Right cardiac atrium (tissue), 5 donors: ENCODE data around the gene DMRT1. TPM values are rescaled to one million over a fixed set of nuclear protein-coding genes. Genes with fewer than 3 reads are reported as not detected.
A peak's percentile ranks its signal among the peaks of the same experiment; 100 is the strongest.
"Not testable (repeated sequence)": the region's sequence is repeated elsewhere in the genome, so short reads cannot be mapped to it uniquely, and the experiment has no call there.

Experiments used
- ATAC-seq, 2 donors: fragments of 200-7000 bp; cut with Tn5 transposase; one replicate each; pipeline versions ENCODE4 v1.8.0 to v1.9.1; 2020; ENCODE audit warnings: moderate library complexity in 2 of 2, mild to moderate bottlenecking in 1 of 2
- DNase-seq, 3 donors: peaks; one replicate each; pipeline ENCODE4 v3.0.0-alpha.2; 2020
- H3K27ac ChIP-seq: one replicate; pipeline ENCODE4 v1.5.1; 2013; ENCODE audit warnings: mild to moderate bottlenecking, low read length, control low read depth, moderate library complexity
- H3K27me3 ChIP-seq: one replicate; pipeline ENCODE4 v1.6.1; 2013; ENCODE audit not compliant: control insufficient read depth, insufficient read depth
- H3K4me1 ChIP-seq: one replicate; pipeline ENCODE4 v1.6.1; 2013; ENCODE audit warnings: low read length; ENCODE audit not compliant: control insufficient read depth, insufficient read depth
- H3K4me3 ChIP-seq: one replicate; pipeline ENCODE4 v1.5.1; 2013; ENCODE audit warnings: low read length, control low read depth
- H3K9me3 ChIP-seq: one replicate; pipeline ENCODE4 v1.6.1; 2013; ENCODE audit warnings: low read length; ENCODE audit not compliant: control insufficient read depth
- WGBS: extraction: QIAGEN DNeasy Blood & Tissue Kit; methylation state at CpG from one replicate; pipeline ENCODE4 v1.1.7; 2013; 5-methylcytosine and 5-hydroxymethylcytosine counted together
- intact Hi-C, 4 donors: fragments of 100-400 bp; cut with DNase I; formaldehyde crosslinking; loops; one replicate each; pipeline versions ENCODE4 v1.11.0 to v1.14.0; 2022 to 2023
- polyA plus RNA-seq: library from polyadenylated mRNA; stranded (reverse); fragments of 200-250 nt; gene quantifications from one replicate; pipeline ENCODE4 v1.2.3, GENCODE V29; 2013
- total RNA-seq, 4 donors: library from RNA; stranded (reverse); fragmentation: NEBNext Ultra II Directional; extraction: Animal tissue kit (Norgen Biotek cat#: 25700); gene quantifications; one replicate each; pipeline ENCODE4 v1.2.1, GENCODE V29; 2021
- donor health status: healthy with polysubstance abuse.
- donor health status: DM: no; HTN: yes; CAD: no.
- donor health status: DM: no; HTN: no; CAD: no.
- donor health status: DM: no; HTN: yes; CAD: no; lungs with severe emphysema.
- donor health status: DM: yes; HTN: yes; CAD: no.

Gene DMRT1
- total and polyA plus RNA-seq, 5 donors: not detected

DNA sequence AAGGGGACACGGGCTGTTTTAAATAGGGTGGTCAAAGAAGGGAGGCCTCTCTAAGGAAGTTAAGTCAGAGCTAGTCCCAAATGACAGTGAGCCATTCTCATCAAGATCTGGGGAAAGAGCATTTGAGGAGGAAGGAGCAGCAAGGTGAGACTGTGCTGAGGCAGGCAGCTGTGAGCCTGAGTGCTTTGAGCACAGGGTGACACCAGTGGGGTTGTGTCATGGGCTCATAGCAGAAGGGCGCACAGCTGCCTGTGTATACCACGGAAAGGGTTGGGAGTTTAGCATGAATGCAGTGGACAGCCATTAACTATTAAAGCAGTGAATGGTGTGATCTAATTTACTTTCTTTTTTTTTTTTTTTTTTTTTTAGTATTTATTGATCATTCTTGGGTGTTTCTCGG is 19.2 kb downstream of the DMRT1 start:
- ATAC-seq: no peak
- Histone ChIP-seq H3K9me3 (no peaks in the 10 kb centered on the region), H3K4me3 (no peak overlapping the region), H3K27me3 (no peaks in the 10 kb centered on the region), H3K4me1 (no peaks in the 10 kb centered on the region), H3K27ac (no peak overlapping the region)
- intact Hi-C loops: no loop called here
- WGBS: 76% methylated on average over 3 of the region's 4 CpGs
- no peak for DNase-seq

DNA sequence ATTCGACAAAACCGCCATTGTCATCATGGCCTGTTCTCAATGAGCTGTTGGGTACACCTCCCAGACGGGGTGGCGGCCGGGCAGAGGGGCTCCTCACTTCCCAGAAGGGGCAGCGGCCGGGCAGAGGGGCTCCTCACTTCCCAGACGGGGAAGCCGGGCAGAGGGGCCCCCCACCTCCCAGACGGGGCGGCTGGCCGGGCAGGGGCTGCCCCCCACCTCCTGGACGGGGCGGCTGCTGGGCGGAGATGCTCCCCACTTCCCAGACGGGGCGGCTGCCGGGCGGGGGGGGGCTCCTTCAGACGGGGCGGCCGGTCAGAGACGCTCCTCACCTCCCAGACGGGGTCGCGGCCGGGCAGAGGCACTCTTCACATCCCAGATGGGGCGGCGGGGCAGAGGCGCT is 20.0 kb downstream of the DMRT1 start:
- DNase-seq: peak in 1 of 3 donors; percentile 63
- H3K27me3 ChIP-seq, ATAC-seq, H3K9me3 ChIP-seq, H3K4me1 ChIP-seq, H3K27ac ChIP-seq, H3K4me3 ChIP-seq, intact Hi-C loops: not testable (repeated sequence)
- WGBS: 94% methylated on average over 29 of the region's 30 CpGs

DNA sequence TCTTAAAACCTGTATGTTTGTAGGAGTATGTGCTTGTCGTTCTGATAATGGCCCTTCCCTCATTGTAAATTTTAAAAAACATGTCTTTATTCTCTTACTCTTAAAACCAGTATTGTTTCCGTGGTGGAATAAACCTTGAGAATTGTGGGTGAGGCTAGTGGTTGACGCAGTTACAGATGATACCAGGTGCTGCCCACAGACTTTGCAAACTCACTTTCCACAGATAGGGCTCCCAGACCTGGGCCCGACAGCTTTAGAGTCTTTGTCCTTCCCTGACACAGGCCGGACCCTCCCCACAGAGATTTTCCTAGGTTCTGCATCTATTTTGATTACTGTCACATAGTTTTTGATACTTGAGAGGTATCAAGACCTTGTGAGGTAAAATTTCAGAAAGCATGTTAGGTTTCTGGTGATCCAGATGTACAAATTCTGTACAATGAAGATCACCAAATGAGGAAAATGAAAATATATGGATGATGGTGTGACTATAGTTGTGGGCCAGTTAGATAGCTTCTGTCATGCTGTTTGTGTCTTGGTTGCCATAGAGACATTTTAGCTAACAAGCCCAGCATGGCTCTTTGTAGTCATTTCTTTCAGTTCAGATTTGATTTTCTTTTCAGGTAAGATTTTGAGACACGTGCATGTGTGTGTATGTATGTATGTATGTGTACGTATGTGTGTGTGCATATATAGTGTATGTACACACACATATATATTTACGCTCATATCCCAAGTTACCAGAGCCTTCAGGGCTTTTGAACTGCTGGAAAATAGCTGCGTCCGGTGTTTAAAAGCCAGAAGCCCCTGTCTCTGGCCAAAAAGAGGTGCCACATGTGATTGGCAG is 33.8 kb downstream of the DMRT1 start:
- Histone ChIP-seq H3K4me1 (no peaks in the 10 kb centered on the region), H3K27ac (no peak overlapping the region), H3K27me3 (no peaks in the 10 kb centered on the region), H3K4me3 (no peak overlapping the region), H3K9me3 (no peaks in the 10 kb centered on the region)
- 74% methylated on average over 10 of the region's 10 CpGs for WGBS
- ATAC-seq (no peak), DNase-seq (no peak)
- intact Hi-C loops: no loop called here

DNA sequence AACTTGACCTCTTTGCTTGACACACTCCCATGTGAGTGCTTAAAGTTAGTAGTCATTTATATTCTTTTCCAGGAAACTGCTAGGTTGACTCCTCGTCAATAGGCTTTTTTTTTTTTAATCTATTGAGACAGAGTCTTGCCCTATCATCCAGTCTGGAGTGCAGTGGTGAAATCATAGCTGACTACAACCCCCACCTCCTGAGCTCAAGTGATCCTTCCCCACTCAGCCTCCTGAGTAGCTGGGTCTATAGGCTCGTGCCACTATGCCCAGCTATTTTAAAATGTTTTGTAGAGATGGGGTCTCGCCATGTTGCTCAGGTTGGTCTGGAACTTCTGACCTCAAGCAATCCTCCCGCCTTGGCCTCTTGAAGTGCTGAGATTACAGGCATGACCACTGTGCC is 34.9 kb downstream of the DMRT1 start:
- H3K9me3 ChIP-seq: no peaks in the 10 kb centered on the region
- no peak for DNase-seq
- no peak for ATAC-seq
- H3K4me3 ChIP-seq: no peak overlapping the region
- intact Hi-C loops: no loop called here
- H3K4me1 ChIP-seq: no peaks in the 10 kb centered on the region
- no peak overlapping the region for H3K27ac ChIP-seq
- WGBS: 82% methylated on average over 4 of the region's 4 CpGs
- no peaks in the 10 kb centered on the region for H3K27me3 ChIP-seq

DNA sequence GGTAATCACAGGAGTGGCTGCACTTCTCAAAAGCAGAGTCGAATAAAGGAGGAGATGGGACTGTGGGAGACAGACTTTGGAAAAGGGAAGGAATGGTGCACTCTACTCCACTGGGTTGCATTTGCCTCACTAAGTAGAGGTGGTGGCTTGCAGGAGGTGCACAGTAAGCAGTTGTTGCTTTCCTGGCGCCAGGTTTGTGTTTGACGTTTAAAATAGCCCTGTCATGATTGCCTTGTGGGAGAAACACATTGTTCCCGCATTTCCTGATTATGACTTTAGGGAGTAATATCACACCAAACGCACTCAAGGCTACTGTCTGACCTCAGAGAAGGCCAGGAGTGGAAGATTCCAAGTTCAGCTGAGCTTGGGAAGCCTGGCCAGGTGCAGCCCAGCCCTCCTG is 36.7 kb downstream of the DMRT1 start:
- WGBS: 34% methylated on average over 5 of the region's 5 CpGs
- no peaks in the 10 kb centered on the region for H3K4me1 ChIP-seq
- no peak overlapping the region for H3K27ac ChIP-seq
- DNase-seq: no peak
- H3K27me3 ChIP-seq: no peaks in the 10 kb centered on the region
- H3K4me3 ChIP-seq: no peak overlapping the region
- intact Hi-C loops: no loop called here
- ATAC-seq: no peak
- H3K9me3 ChIP-seq: no peaks in the 10 kb centered on the region

DNA sequence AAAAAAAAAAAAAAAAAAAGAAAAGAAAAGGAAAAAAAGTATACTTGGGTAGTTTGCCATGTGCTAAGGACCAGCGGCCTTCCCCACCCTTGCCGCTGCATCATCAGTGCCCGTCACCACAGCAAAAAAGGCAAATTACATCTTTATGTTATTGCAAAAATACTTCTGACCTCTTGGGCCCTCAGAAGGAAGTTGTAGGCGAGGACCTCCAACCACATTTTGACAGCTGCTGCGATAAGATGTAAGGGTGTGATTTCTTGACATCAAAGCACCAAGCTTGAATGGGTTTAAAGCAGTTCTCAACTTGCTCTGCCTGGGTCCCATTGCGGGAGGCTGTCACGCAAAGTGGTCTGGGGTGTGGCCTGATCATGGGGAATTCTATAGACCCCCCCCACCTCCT is 39.2 kb downstream of the DMRT1 start:
- no peaks in the 10 kb centered on the region for H3K4me1 ChIP-seq
- no peaks in the 10 kb centered on the region for H3K9me3 ChIP-seq
- intact Hi-C loops: no loop called here
- no peak overlapping the region for H3K27ac ChIP-seq
- 85% methylated on average over 7 of the region's 7 CpGs for WGBS
- H3K4me3 ChIP-seq: no peak overlapping the region
- H3K27me3 ChIP-seq: no peaks in the 10 kb centered on the region
- ATAC-seq (no peak), DNase-seq (no peak)

DNA sequence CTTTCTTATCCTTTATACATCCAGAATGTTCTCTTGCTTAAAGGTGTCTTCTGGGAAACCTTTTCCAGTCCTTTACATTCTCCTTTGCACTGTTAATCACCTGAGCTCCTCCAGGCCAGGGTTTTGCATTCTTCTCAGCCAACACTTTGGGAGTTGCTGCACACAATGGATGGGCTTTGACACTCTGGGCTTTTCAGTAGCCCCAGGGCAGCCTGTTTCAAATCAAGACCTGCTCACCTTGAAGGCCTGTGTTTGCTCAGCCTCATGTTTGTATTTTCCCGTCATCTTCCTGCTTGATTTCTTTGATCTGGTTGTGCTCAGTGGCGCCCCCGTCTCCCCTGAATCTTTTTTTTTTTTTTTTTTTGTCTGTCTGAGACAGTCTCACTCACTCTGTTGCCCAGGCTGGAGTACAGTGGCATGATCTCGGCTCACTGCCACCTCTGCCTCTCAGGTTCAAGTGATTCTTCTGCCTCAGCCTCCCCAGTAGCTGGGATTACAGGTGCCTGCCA is 41.0 kb downstream of the DMRT1 start:
- no peaks in the 10 kb centered on the region for H3K9me3 ChIP-seq
- WGBS: 54% methylated on average over 4 of the region's 4 CpGs
- H3K4me1 ChIP-seq: no peaks in the 10 kb centered on the region
- DNase-seq: no peak
- no peak overlapping the region for H3K4me3 ChIP-seq
- intact Hi-C loops: no loop called here
- no peaks in the 10 kb centered on the region for H3K27me3 ChIP-seq
- no peak overlapping the region for H3K27ac ChIP-seq
- ATAC-seq: no peak

DNA sequence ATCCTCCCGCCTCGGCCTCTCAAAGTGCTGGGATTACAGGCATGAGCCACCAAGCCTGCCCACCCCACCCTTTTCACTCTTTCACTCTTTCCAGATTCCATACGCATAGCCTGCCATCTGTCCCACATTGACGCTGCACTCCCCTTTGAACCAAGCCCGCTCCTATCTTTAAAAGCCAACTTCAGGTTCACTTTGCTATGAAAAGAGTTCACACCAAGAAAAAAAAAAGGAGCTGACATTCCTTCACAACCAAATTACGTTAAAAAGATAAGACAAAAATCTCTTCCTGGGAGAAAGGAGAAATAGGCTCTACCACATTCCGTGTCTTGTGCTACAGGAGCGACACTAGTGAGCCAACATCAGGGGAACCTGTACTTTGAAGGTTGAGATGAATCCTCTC is 41.5 kb downstream of the DMRT1 start:
- no peak overlapping the region for H3K27ac ChIP-seq
- DNase-seq (no peak), ATAC-seq (no peak)
- intact Hi-C loops: no loop called here
- 60% methylated on average over 8 of the region's 8 CpGs for WGBS
- no peaks in the 10 kb centered on the region for H3K4me1 ChIP-seq
- no peaks in the 10 kb centered on the region for H3K9me3 ChIP-seq
- no peaks in the 10 kb centered on the region for H3K27me3 ChIP-seq
- no peak overlapping the region for H3K4me3 ChIP-seq

DNA sequence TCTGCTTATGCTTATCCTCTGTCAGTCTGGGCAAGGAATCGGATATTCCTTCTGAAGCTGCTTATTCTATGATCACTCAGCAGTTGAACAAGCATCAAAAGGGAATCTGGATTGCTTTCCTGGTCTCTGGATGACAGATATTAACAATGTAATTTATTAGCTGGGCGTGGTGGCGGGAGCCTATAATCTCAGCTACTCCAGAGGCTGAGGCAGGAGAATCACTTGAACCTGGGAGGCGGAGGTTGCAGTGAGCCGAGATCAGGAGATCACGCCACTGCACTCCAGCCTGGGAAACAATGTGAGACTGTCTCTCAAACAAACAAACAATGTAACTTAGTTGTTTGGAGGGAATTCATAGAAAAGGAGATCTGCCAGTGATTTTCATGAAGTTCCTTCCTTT is 45.4 kb downstream of the DMRT1 start:
- no peak overlapping the region for H3K27ac ChIP-seq
- 78% methylated on average over 6 of the region's 6 CpGs for WGBS
- no peak overlapping the region for H3K4me3 ChIP-seq
- intact Hi-C loops: no loop called here
- no peak for DNase-seq
- H3K4me1 ChIP-seq: no peaks in the 10 kb centered on the region
- ATAC-seq: no peak
- no peaks in the 10 kb centered on the region for H3K9me3 ChIP-seq
- H3K27me3 ChIP-seq: no peaks in the 10 kb centered on the region

DNA sequence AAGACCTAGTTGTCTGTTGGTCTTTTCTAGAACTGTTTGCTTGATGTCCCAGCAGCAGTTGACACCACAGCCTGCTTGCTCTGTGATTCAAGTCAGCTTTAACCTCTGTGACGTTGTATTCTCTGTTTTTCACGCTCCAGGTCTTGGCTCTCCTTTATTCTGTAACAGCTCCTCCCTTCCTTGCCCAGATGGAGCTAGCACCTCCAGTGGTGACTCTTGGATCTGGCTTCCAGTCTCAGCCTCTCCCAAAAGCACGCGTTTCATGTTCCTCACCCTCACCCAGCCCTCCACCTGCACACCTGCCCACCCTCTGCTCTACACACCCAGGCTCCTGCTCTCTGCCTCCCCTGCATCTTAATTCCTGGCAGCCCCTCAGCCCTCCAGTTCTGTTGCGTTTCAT is 50.6 kb downstream of the DMRT1 start:
- Histone ChIP-seq H3K27ac (no peak overlapping the region), H3K9me3 (no peaks in the 10 kb centered on the region), H3K4me3 (no peak overlapping the region), H3K4me1 (no peaks in the 10 kb centered on the region), H3K27me3 (no peaks in the 10 kb centered on the region)
- DNase-seq: no peak
- ATAC-seq: no peak
- 77% methylated on average over 5 of the region's 5 CpGs for WGBS
- intact Hi-C loops: loop anchor here (5.0 to 10.0 kb wide), 2 partner anchors 113 to 115 kb away; no protein-coding TSS in a partner anchor

DNA sequence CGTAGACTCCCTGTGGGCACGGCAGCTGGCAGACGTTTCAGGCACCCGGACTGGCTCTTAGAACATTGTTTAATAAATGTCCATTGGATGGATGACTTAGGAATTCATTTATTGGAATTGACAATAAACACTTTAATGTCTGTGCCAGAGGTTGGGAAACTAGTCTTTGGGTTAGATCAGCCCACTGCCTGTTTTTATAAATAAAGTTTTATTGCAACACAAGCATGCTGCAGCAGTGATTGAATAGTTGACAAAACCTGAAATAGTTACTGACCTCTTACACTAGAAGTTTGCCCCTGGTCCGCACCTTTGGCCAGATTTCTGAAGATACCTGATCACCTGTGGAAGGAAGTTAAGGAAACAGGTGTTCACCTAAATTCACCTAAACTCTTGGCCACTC is 51.6 kb downstream of the DMRT1 start:
- intact Hi-C loops: loop anchor here (5.0 to 10.0 kb wide), 2 partner anchors 112 to 114 kb away; no protein-coding TSS in a partner anchor
- Histone ChIP-seq H3K4me1 (no peaks in the 10 kb centered on the region), H3K27ac (no peak overlapping the region), H3K9me3 (no peaks in the 10 kb centered on the region), H3K27me3 (no peaks in the 10 kb centered on the region), H3K4me3 (no peak overlapping the region)
- ATAC-seq: no peak
- 80% methylated on average over 5 of the region's 5 CpGs for WGBS
- no peak for DNase-seq
